22Rv1 (cell line): Measurements from ENCODE around the gene TMEM219.

Source experiments
- H3K27ac ChIP-seq: fragments of 450-650 bp; 2 replicates; pipeline ENCODE4 v1.5.1; 2017
- ZFX ChIP-seq: fragments of 450-650 bp; IDR thresholded peaks from 2 replicates; pipeline ENCODE4 v1.6.1; 2017; ENCODE audit warnings: antibody characterized with exemption, borderline replicate concordance
- TF ChIP-seq, protein P1 (sequence below): fragments of 450-650 bp; IDR thresholded peaks from 2 replicates; pipeline ENCODE4 v1.5.1; 2017; ENCODE audit warnings: mild to moderate bottlenecking

The TMEM219 gene

DNA sequence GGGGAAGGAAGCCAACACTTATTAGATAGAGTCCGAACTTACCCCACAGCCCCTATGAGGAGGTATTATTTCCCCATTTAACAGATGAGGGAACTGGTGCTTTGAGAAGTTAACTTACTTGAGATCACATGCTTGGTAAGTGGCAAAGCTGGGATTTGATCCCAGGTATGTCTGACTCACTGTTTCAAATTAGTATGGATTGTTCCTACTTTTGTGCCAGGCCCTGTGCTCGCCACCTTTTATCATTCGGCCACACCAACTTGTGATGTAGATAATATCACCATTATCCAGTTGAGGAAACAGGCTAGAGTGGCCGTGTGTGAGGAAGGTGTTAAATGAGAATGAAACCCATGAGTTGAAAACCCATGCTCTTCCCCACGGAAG lies 22.9 kb downstream of the TMEM219 start:
- no peak for TF ChIP-seq ZFX
- TF ChIP-seq, protein P1, sequence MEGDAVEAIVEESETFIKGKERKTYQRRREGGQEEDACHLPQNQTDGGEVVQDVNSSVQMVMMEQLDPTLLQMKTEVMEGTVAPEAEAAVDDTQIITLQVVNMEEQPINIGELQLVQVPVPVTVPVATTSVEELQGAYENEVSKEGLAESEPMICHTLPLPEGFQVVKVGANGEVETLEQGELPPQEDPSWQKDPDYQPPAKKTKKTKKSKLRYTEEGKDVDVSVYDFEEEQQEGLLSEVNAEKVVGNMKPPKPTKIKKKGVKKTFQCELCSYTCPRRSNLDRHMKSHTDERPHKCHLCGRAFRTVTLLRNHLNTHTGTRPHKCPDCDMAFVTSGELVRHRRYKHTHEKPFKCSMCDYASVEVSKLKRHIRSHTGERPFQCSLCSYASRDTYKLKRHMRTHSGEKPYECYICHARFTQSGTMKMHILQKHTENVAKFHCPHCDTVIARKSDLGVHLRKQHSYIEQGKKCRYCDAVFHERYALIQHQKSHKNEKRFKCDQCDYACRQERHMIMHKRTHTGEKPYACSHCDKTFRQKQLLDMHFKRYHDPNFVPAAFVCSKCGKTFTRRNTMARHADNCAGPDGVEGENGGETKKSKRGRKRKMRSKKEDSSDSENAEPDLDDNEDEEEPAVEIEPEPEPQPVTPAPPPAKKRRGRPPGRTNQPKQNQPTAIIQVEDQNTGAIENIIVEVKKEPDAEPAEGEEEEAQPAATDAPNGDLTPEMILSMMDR, result no peak

DNA sequence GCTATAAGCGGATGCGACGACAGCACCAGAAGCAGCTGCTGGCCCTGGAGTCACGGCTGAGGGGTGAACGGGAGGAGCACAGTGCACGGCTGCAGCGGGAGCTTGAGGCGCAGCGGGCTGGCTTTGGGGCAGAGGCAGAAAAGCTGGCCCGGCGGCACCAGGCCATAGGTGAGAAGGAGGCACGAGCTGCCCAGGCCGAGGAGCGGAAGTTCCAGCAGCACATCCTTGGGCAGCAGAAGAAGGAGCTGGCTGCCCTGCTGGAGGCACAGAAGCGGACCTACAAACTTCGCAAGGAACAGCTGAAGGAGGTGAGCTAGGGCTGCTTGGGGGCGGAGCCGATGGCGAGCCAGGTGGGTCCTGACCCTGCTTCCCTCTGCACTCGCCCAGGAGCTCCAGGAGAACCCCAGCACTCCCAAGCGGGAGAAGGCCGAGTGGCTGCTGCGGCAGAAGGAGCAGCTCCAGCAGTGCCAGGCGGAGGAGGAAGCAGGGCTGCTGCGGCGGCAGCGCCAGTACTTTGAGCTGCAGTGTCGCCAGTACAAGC lies 23.5 kb downstream of the TMEM219 start:
- no peak overlapping the region for H3K27ac ChIP-seq
- TF ChIP-seq, protein P1, result no peak
- TF ChIP-seq ZFX, result no peak

More for the DNA sequence above, 22.9 kb downstream of the TMEM219 start:
- H3K27ac ChIP-seq, result no peak overlapping the region

DNA sequence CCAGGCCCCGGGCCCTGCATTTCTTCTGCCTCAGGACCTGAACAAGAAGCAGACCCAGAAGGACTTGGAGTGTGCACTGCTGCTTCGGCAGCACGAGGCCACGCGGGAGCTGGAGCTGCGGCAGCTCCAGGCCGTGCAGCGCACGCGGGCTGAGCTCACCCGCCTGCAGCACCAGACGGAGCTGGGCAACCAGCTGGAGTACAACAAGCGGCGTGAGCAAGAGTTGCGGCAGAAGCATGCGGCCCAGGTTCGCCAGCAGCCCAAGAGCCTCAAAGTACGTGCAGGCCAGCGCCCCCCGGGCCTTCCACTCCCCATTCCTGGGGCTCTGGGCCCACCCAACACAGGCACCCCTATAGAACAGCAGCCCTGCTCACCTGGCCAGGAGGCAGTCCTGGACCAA lies 24.4 kb downstream of the TMEM219 start:
- TF ChIP-seq, protein P1, result no peak
- no peak for TF ChIP-seq ZFX
- H3K27ac ChIP-seq, result no peak overlapping the region

DNA sequence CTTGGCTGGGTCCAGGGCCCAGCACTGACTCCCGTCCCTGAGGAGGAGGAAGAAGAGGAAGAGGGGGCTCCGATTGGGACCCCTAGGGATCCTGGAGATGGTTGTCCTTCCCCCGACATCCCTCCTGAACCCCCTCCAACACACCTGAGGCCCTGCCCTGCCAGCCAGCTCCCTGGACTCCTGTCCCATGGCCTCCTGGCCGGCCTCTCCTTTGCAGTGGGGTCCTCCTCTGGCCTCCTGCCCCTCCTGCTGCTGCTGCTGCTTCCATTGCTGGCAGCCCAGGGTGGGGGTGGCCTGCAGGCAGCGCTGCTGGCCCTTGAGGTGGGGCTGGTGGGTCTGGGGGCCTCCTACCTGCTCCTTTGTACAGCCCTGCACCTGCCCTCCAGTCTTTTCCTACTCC lies 25.1 kb downstream of the TMEM219 start:
- no peak overlapping the region for H3K27ac ChIP-seq
- no peak for TF ChIP-seq ZFX
- TF ChIP-seq, protein P1, result no peak

DNA sequence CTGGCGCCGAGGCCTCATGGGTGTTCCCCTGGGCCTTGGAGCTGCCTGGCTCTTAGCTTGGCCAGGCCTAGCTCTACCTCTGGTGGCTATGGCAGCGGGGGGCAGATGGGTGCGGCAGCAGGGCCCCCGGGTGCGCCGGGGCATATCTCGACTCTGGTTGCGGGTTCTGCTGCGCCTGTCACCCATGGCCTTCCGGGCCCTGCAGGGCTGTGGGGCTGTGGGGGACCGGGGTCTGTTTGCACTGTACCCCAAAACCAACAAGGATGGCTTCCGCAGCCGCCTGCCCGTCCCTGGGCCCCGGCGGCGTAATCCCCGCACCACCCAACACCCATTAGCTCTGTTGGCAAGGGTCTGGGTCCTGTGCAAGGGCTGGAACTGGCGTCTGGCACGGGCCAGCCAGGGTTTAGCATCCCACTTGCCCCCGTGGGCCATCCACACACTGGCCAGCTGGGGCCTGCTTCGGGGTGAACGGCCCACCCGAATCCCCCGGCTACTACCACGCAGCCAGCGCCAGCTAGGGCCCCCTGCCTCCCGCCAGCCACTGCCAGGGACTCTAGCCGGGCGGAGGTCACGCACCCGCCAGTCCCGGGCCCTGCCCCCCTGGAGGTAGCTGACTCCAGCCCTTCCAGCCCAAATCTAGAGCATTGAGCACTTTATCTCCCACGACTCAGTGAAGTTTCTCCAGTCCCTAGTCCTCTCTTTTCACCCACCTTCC lies 25.6 kb downstream of the TMEM219 start:
- no peak for TF ChIP-seq ZFX
- TF ChIP-seq, protein P1, result no peak
- H3K27ac ChIP-seq, result peak overlapping the region; percentile 99

DNA sequence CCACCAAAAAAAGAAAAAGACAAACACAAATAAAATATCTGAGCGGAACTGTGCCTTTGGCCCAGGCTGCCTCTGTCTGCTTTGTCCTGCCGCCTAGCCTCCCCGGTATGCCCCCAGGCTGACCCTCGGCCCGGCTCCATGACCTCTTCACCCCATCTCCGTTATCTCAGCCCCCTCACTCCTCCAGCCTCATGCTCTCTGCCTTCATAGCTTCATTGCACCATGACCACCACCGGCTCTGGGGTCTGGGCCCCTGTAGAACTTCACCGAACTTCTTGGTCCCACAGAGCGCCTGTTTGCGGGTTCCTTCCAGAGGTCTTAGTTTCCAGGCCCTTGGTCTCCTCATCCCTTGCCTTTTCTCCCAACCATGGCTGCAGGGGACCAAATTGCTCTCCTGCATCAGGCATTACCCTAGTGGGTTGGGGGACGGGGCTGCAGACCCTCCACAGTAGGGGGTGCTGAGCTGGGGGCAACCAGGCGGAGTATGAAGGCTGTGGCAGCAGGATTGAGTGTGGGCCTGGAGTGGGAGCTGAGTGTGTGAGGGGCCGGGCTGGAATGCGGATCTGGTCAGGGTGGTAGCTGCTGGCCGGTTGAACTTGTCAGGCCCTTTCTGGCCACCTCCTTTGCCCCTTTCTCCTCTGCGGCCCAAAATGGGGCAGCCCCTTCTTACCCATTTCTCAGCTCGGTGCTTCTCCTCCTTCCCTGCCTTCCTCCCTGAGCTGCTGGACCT lies 26.6 kb downstream of the TMEM219 start:
- peak overlapping the region; percentile 99 for H3K27ac ChIP-seq
- no peak for TF ChIP-seq ZFX
- TF ChIP-seq, protein P1, result no peak
